Stomach (tissue), 19 donors: ENCODE measurements around the gene OXER1. TPM values are rescaled to one million over a fixed set of nuclear protein-coding genes. Genes with fewer than 3 reads are reported as not detected.
A peak's percentile ranks its signal among the peaks of the same experiment; 100 is the strongest.

Experiments
- DNase-seq, 2 donors: peaks; one replicate each; pipeline versions ENCODE4 v3.0.0 to v3.0.0-alpha.2; 2013 to 2019
- H3K27ac ChIP-seq, 5 donors: fragments of 200-600 bp in 4 of 5; sonication (generic) in 4 of 5; one replicate each; pipeline ENCODE4 v1.5.1; 2013 to 2019; ENCODE audit warnings: mild to moderate bottlenecking in 1 of 5, moderate library complexity in 1 of 5
- H3K27me3 ChIP-seq, 3 donors: fragments of 200-600 bp; sonication (generic); one replicate each; pipeline ENCODE4 v1.5.1; 2017 to 2019; ENCODE audit warnings: mixed run types in 1 of 3
- H3K36me3 ChIP-seq, 4 donors: fragments of 200-600 bp; sonication (generic); 1 replicate in 3 of 4; 2 replicates in 1 of 4; pipeline ENCODE4 v1.5.1; 2016 to 2019
- H3K4me1 ChIP-seq, 4 donors: fragments of 200-600 bp; sonication (generic); one replicate each; pipeline ENCODE4 v1.5.1; 2016 to 2019
- H3K4me3 ChIP-seq, 4 donors: fragments of 200-600 bp; sonication (generic) in 3 of 4; one replicate each; pipeline ENCODE4 v1.5.1; 2016 to 2019; ENCODE audit warnings: mild to moderate bottlenecking in 1 of 4
- H3K9me3 ChIP-seq, 4 donors: fragments of 200-600 bp; sonication (generic); one replicate each; pipeline ENCODE4 v1.5.1; 2016 to 2019
- EP300 ChIP-seq: sonication (generic); formaldehyde crosslinking; IDR thresholded peaks from one replicate; pipeline ENCODE4 v1.6.1; 2017; ENCODE audit warnings: antibody characterized with exemption
- POLR2A ChIP-seq, 4 donors: fragments of 450-650 bp; IDR thresholded peaks; one replicate each; pipeline ENCODE4 v1.6.1; 2016; ENCODE audit warnings: antibody characterized with exemption in 4 of 4, control low read depth in 2 of 4, mild to moderate bottlenecking in 1 of 4, moderate library complexity in 1 of 4
- POLR2AphosphoS5 ChIP-seq, 3 donors: sonication (generic); formaldehyde crosslinking; IDR thresholded peaks; one replicate each; pipeline ENCODE4 v1.6.1; 2016; ENCODE audit warnings: antibody characterized with exemption in 3 of 3
- WGBS, 5 donors: extraction: QIAGEN DNeasy Blood & Tissue Kit in 3 of 5; methylation state at CpG; one replicate each; pipeline versions ENCODE4 v1.1.5 to v1.1.7; 2013 to 2018; 5-methylcytosine and 5-hydroxymethylcytosine counted together
- intact Hi-C: fragments of 100-400 bp; cut with DNase I; formaldehyde crosslinking; loops from one replicate; pipeline ENCODE4 v1.15.1; 2023; ENCODE audit warnings: low total_unique reads
- long read RNA-seq, 10 donors: transcript quantifications; one replicate each; lab custom pipeline, GENCODE V29; 2026
- polyA plus RNA-seq, 3 donors: library from polyadenylated mRNA; stranded (reverse); fragments of 200-250 nt; gene quantifications; one replicate each; pipeline ENCODE4 v1.2.3, GENCODE V29; 2013
- total RNA-seq, 5 donors: library from RNA; depleted of rRNA; stranded (reverse); fragments of >200 nt; gene quantifications; one replicate each; pipeline versions ENCODE4 v1.1.0 to v1.2.3, GENCODE V29; 2014 to 2016
- TF ChIP-seq, protein P1 (sequence below), 7 experiments: fragments of 450-650 bp in 4 of 7; fragments of 200-600 bp in 3 of 7; sonication (generic) in 3 of 7; IDR thresholded peaks; one replicate each; pipeline ENCODE4 v1.5.1; 2016 to 2019; ENCODE audit warnings: antibody characterized with exemption in 7 of 7, control low read depth in 2 of 7, mild to moderate bottlenecking in 1 of 7
- donor health status: healthy with polysubstance abuse.
- donor health status: Bipolar disorder and iron deficiency.
- donor health status: healthy.

Gene OXER1, protein sequence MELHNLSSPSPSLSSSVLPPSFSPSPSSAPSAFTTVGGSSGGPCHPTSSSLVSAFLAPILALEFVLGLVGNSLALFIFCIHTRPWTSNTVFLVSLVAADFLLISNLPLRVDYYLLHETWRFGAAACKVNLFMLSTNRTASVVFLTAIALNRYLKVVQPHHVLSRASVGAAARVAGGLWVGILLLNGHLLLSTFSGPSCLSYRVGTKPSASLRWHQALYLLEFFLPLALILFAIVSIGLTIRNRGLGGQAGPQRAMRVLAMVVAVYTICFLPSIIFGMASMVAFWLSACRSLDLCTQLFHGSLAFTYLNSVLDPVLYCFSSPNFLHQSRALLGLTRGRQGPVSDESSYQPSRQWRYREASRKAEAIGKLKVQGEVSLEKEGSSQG
- total RNA-seq (1 to 10 TPM in 3 of 5 donors, not detected in 2; 1.2 to 7.8 (median 1.3) TPM), polyA plus RNA-seq (1 to 10 TPM in 2 of 3 donors, under 1 TPM in 1; 0.46 to 2.0 (median 1.8) TPM)
- long read RNA-seq, donor 1, partial matches to known transcripts, result 0 of 2 reads
- long read RNA-seq, donor 1, other reads (novel, unspliced or antisense), result 0 of 2 reads
- long read RNA-seq, donor 2, partial matches to known transcripts, result 0 of 2 reads
- long read RNA-seq, donor 2, other reads (novel, unspliced or antisense), result 0 of 2 reads
- long read RNA-seq, donor 3, partial matches to known transcripts, result 0 of 1 reads
- long read RNA-seq, donor 3, other reads (novel, unspliced or antisense), result 0 of 1 reads
- long read RNA-seq, donor 4, result 0 reads
- long read RNA-seq, donor 5, partial matches to known transcripts, result 0 of 2 reads
- long read RNA-seq, donor 5, other reads (novel, unspliced or antisense), result 0 of 2 reads
- long read RNA-seq, donor 6, result 0 reads
- long read RNA-seq, donor 7, partial matches to known transcripts, result 0 of 2 reads
- long read RNA-seq, donor 7, other reads (novel, unspliced or antisense), result 0 of 2 reads
- long read RNA-seq, donor 8, partial matches to known transcripts, result 0 of 1 reads
- long read RNA-seq, donor 8, other reads (novel, unspliced or antisense), result 0 of 1 reads
- long read RNA-seq, donor 9, partial matches to known transcripts, result 0 of 1 reads
- long read RNA-seq, donor 9, other reads (novel, unspliced or antisense), result 0 of 1 reads
- long read RNA-seq, donor 10, partial matches to known transcripts, result 0 of 3 reads
- long read RNA-seq, donor 10, other reads (novel, unspliced or antisense), result 0 of 3 reads

DNA sequence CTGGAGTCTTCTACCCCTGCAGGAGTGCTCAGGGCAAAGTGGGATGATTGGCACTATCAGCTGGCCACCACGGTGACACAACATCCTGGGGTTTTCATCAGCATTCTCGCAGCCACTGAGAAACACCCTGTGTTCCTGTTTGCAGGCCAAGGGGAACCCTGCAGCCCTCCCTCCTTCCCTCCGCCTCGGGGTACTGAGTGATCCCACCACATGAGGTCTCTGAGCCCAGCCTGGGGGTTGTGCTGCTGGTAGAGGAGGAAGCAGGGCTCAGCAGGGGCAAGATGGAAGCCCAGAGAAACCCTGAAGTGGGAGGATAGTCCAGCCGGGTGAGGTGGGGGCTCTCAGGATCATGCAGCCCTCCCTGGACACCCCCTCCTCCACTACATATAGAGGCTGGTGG is at the start of gene OXER1:
Gene OXER1, minus strand, starts transcription at position 40 of the 400 bp plus-strand sequence. CDS start 73 bp downstream, outside the sequence.
- Histone ChIP-seq H3K36me3 (peaks cover 0 to 18% (median 5%) of the 10 kb centered on the region in 4 donors), H3K4me1 (no peaks in the 10 kb centered on the region), H3K27me3 (no peaks in the 10 kb centered on the region), H3K4me3 (peak within 1 kb of the TSS in 1 of 4 donors; percentile 17), H3K9me3 (no peaks in the 10 kb centered on the region), H3K27ac (no peak within 1 kb of the TSS)
- no peak for TF ChIP-seq EP300
- TF ChIP-seq, protein P1, sequence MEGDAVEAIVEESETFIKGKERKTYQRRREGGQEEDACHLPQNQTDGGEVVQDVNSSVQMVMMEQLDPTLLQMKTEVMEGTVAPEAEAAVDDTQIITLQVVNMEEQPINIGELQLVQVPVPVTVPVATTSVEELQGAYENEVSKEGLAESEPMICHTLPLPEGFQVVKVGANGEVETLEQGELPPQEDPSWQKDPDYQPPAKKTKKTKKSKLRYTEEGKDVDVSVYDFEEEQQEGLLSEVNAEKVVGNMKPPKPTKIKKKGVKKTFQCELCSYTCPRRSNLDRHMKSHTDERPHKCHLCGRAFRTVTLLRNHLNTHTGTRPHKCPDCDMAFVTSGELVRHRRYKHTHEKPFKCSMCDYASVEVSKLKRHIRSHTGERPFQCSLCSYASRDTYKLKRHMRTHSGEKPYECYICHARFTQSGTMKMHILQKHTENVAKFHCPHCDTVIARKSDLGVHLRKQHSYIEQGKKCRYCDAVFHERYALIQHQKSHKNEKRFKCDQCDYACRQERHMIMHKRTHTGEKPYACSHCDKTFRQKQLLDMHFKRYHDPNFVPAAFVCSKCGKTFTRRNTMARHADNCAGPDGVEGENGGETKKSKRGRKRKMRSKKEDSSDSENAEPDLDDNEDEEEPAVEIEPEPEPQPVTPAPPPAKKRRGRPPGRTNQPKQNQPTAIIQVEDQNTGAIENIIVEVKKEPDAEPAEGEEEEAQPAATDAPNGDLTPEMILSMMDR (IDR thresholded peaks at IDR 0.05), result no peak
- no peak for TF ChIP-seq POLR2A (IDR thresholded peaks at IDR 0.05)
- TF ChIP-seq POLR2AphosphoS5 (IDR thresholded peaks at IDR 0.05), result no peak
- no peak for DNase-seq
- intact Hi-C loops, result no loop called here
- 55 to 76% (median 60%) methylated on average over 5 of the region's 5 CpGs for WGBS, 5 donors

DNA sequence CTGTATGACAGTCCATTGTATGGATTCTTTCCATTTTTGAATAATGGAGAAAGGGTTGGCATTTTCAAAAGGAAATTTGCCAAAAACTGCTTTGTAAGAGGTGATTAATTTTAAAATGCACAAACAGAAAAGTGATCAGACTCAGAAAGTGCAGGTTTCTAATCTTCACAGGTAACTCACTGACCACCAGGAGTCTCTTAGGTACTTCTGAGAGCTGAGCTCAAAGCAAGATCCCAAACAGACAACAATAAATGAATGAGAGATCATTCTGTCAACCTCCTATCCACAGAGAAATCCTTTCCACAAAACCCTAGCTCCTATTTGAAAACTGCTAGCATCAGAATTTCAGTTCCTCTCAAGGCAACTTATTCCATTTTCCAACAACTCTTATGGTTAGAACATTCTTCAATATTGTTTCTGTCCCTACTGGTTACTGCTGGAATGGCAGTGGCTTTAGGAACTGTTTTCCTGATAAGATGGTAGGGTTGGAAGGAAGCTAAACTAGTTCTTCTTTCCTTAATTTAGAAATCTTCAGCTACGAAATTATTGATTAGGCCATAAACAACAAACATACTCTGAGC is 49.1 kb upstream of the OXER1 start:
- WGBS, 5 donors, result 0 to 47% (median 39%) methylated on average over 1 of the region's 1 CpG
- H3K9me3 ChIP-seq, result no peaks in the 10 kb centered on the region
- H3K27me3 ChIP-seq, result no peaks in the 10 kb centered on the region
- peaks cover 10 to 19% (median 17%) of the 10 kb centered on the region in 4 donors for H3K4me1 ChIP-seq
- intact Hi-C loops, result no loop called here
- DNase-seq, result peak in 1 of 2 donors; percentile 65
- H3K4me3 ChIP-seq, result no peak overlapping the region
- no peaks in the 10 kb centered on the region for H3K36me3 ChIP-seq
- H3K27ac ChIP-seq, result no peak overlapping the region
- TF ChIP-seq, protein P1 (IDR thresholded peaks at IDR 0.05), result peak in 5 of 7 experiments; percentile 48 to 68 (median 52)
- no peak for TF ChIP-seq POLR2AphosphoS5 (IDR thresholded peaks at IDR 0.05)

DNA sequence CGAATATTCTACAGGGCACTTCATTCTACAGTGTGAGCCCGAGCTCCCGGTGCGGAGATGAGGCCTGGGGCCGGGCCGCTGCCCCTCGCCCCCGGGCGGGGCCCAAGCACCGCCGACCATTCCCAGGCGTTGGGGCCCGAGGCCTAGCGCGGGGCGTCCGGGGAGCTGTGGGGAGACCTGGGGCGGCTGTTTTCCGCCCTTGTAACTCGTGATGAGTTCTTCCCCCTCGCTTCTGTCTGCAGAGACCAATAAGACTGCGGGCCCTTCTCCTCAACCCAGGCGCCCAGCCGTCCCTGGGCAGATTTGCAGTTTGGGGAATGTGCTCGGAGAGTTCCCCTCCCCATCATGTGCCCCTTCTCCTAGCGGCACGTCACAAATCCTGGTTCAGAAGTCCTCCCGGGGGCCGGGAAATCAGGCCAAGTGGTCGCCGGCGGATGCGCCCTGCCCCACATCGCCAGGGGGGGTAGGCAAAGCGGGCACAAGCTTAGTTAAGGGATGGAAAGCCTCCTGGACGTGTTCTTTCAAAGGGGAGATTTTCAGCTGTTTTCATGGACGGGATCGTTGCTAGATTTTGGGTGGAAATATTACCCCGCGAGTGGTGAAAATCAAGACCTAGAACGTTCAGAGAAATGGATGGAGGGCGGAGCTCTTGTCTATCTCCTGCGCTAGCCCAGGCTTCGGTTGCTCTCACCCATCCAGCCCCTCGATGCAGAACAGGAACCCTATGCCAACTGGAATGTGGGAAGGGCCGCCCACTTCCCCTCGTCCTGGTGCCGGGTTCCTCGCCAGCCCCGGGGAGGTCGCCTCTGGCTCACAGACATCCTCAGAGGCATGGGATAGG is 47.3 kb upstream of the OXER1 start:
- H3K9me3 ChIP-seq, result no peaks in the 10 kb centered on the region
- H3K27ac ChIP-seq, result peak overlapping the region; percentile 99 to 100 (median 99)
- 5 to 15% (median 9%) methylated on average over 31 to 51 of the region's 51 CpGs for WGBS, 5 donors
- peak overlapping the region; percentile 49 to 66 (median 54) for H3K4me3 ChIP-seq
- DNase-seq, result peak in 1 of 2 donors; percentile 85
- no peaks in the 10 kb centered on the region for H3K36me3 ChIP-seq
- intact Hi-C loops, result no loop called here
- TF ChIP-seq POLR2AphosphoS5 (IDR thresholded peaks at IDR 0.05) (peak in 1 of 3 donors; percentile 35), EP300 (no peak), POLR2A (IDR thresholded peaks at IDR 0.05) (no peak)
- H3K4me1 ChIP-seq, result peaks cover 10 to 19% (median 17%) of the 10 kb centered on the region in 4 donors
- no peaks in the 10 kb centered on the region for H3K27me3 ChIP-seq
